Gastroesophageal sphincter (tissue), 3 donors: ENCODE measurements around the gene KLRC3.

Experiments used
- POLR2A ChIP-seq, 2 donors: fragments of 450-650 bp; IDR thresholded peaks; one replicate each; pipeline ENCODE4 v1.6.1; 2017; ENCODE audit warnings: antibody characterized with exemption in 2 of 2, mild to moderate bottlenecking in 2 of 2, moderate library complexity in 1 of 2
- TF ChIP-seq, protein P1 (sequence below), 4 experiments: fragments of 200-600 bp in 2 of 4; fragments of 450-650 bp in 2 of 4; sonication (generic) in 1 of 4; IDR thresholded peaks; one replicate each; pipeline ENCODE4 v1.5.1; 2017 to 2019; ENCODE audit warnings: antibody characterized with exemption in 4 of 4, mild to moderate bottlenecking in 2 of 4, moderate library complexity in 2 of 4

DNA sequence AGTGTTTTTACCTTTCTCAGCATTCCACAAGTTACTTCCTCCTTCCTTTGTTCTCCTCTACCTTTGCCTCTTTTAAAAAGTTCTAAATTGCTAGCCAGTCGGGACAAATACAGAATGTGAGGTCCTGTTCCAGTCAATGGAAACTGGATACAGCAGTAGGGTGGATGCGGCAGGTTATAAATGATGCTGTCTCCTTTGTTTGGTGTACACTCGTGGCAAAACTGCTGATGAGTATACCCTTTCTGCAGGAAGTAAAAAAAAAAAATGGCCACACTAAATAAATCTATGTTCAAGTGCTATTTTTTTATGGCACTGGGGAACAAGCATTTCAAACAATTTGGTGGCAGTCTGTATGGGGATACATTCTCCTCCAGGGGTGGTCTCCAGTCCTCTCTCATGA is 58.1 kb downstream of the KLRC3 start:
- no peak for TF ChIP-seq POLR2A (IDR thresholded peaks at IDR 0.05)
- TF ChIP-seq, protein P1, sequence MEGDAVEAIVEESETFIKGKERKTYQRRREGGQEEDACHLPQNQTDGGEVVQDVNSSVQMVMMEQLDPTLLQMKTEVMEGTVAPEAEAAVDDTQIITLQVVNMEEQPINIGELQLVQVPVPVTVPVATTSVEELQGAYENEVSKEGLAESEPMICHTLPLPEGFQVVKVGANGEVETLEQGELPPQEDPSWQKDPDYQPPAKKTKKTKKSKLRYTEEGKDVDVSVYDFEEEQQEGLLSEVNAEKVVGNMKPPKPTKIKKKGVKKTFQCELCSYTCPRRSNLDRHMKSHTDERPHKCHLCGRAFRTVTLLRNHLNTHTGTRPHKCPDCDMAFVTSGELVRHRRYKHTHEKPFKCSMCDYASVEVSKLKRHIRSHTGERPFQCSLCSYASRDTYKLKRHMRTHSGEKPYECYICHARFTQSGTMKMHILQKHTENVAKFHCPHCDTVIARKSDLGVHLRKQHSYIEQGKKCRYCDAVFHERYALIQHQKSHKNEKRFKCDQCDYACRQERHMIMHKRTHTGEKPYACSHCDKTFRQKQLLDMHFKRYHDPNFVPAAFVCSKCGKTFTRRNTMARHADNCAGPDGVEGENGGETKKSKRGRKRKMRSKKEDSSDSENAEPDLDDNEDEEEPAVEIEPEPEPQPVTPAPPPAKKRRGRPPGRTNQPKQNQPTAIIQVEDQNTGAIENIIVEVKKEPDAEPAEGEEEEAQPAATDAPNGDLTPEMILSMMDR (IDR thresholded peaks at IDR 0.05): no peak
